ENCODE results near the gene FDPS. TPM values are rescaled to one million over a fixed set of nuclear protein-coding genes. Genes with fewer than 3 reads are reported as not detected.

The FDPS gene
- total RNA-seq, 1 experiment from 2014 or later, result 301 TPM

GRCh38 chr1:155318082-155318481, 9.4 kb downstream of the FDPS start:
- ChIA-PET CTCF (interaction anchor here (0.8 kb wide), 1 partner anchor 67 kb away, joined by 3 read pairs; no protein-coding TSS in a partner anchor), POLR2A (ENCODE audit: unreplicated experiment) (interaction anchor here (0.6 kb wide), 1 partner anchor 188 kb away, joined by 3 read pairs; no protein-coding TSS in a partner anchor)
- ATAC-seq, result no peak

GRCh38 chr1:155319536-155319935, 10.9 kb downstream of the FDPS start:
- CTCF ChIA-PET, result no interaction called here
- intact Hi-C loops (cut with micrococcal nuclease), result no loop called here
- DNase-seq (no peak), ATAC-seq (no peak)
- H3K4me2 ChIP-seq (ENCODE audit: low read length), result no peak overlapping the region
- H3K9me2 ChIP-seq (replicated peaks; ENCODE audit: low read length), result no peaks in the 10 kb centered on the region
- H3K4me1 ChIP-seq (ENCODE audit: insufficient read depth, low read length), result peaks cover 11% of the 10 kb centered on the region
- TSS peak; percentile 2 for BruUV-seq (replicated peaks)
- no peaks in the 10 kb centered on the region for H4K20me1 ChIP-seq (ENCODE audit: low read length)
- H2AFZ ChIP-seq (ENCODE audit: low read length), result no peak overlapping the region
- POLR2A ChIA-PET (ENCODE audit: unreplicated experiment), result no interaction called here
- H3K27ac ChIP-seq (ENCODE audit: low read length), result no peak overlapping the region
- peaks cover 18% of the 10 kb centered on the region for H3K36me3 ChIP-seq (ENCODE audit: low read depth, low read length)
- H3F3A ChIP-seq (ENCODE audit: low read length, unreplicated experiment), result no peaks in the 10 kb centered on the region
- no peaks in the 10 kb centered on the region for H3K27me3 ChIP-seq (ENCODE audit: low read length)
- no peak overlapping the region for H3K9ac ChIP-seq (ENCODE audit: low read length)
- peaks cover 2% of the 10 kb centered on the region for H3K79me2 ChIP-seq (ENCODE audit: low read length)
- no peak for TF ChIP-seq EZH2phosphoT487 (IDR thresholded peaks at IDR 0.05; ENCODE audit: borderline replicate concordance, low read length)
- no peak for TF ChIP-seq EZH2 (IDR thresholded peaks at IDR 0.05; ENCODE audit: low read length, unreplicated experiment)
- TF ChIP-seq CTCF (conservative IDR thresholded peaks at IDR 0.05; ENCODE audit: low read depth, low read length), result no peak
- H3K4me3 ChIP-seq (ENCODE audit: low read length), result no peak overlapping the region
- H3K9me3 ChIP-seq (ENCODE audit: low read length), result no peaks in the 10 kb centered on the region

More at GRCh38 chr1:155318082-155318481, 9.4 kb downstream of the FDPS start:
- no peaks in the 10 kb centered on the region for H4K20me1 ChIP-seq (ENCODE audit: low read length)
- no peaks in the 10 kb centered on the region for H3K9me2 ChIP-seq (replicated peaks; ENCODE audit: low read length)
- no peak overlapping the region for H3K27ac ChIP-seq (ENCODE audit: low read length)
- H3F3A ChIP-seq (ENCODE audit: low read length, unreplicated experiment), result no peaks in the 10 kb centered on the region
- H3K4me2 ChIP-seq (ENCODE audit: low read length), result no peak overlapping the region
- intact Hi-C loops (cut with micrococcal nuclease), result no loop called here
- H3K4me3 ChIP-seq (ENCODE audit: low read length), result no peak overlapping the region
- H3K27me3 ChIP-seq (ENCODE audit: low read length), result no peaks in the 10 kb centered on the region
- BruUV-seq (replicated peaks), result no TSS peak
- DNase-seq, result no peak
- TF ChIP-seq EZH2 (IDR thresholded peaks at IDR 0.05; ENCODE audit: low read length, unreplicated experiment) (no peak), EZH2phosphoT487 (IDR thresholded peaks at IDR 0.05; ENCODE audit: borderline replicate concordance, low read length) (no peak), CTCF (conservative IDR thresholded peaks at IDR 0.05; ENCODE audit: low read depth, low read length) (no peak)
- peaks cover 11% of the 10 kb centered on the region for H3K4me1 ChIP-seq (ENCODE audit: insufficient read depth, low read length)
- no peak overlapping the region for H3K9ac ChIP-seq (ENCODE audit: low read length)
- no peak overlapping the region for H2AFZ ChIP-seq (ENCODE audit: low read length)
- peaks cover 24% of the 10 kb centered on the region for H3K36me3 ChIP-seq (ENCODE audit: low read depth, low read length)
- no peaks in the 10 kb centered on the region for H3K9me3 ChIP-seq (ENCODE audit: low read length)
- H3K79me2 ChIP-seq (ENCODE audit: low read length), result peaks cover 6% of the 10 kb centered on the region

- intact Hi-C loops (cut with micrococcal nuclease), result no loop called here
These were observed 11.6 kb downstream of the FDPS start for GRCh38 chr1:155320252-155320651.

More at GRCh38 chr1:155320252-155320651, 11.6 kb downstream of the FDPS start:
- BruUV-seq (replicated peaks), result no TSS peak
- Histone ChIP-seq H3K27ac (ENCODE audit: low read length) (no peak overlapping the region), H3K9me3 (ENCODE audit: low read length) (no peaks in the 10 kb centered on the region), H4K20me1 (ENCODE audit: low read length) (no peaks in the 10 kb centered on the region), H3K79me2 (ENCODE audit: low read length) (peaks cover 9% of the 10 kb centered on the region), H3K9ac (ENCODE audit: low read length) (no peak overlapping the region), H3F3A (ENCODE audit: low read length, unreplicated experiment) (no peaks in the 10 kb centered on the region), H3K36me3 (ENCODE audit: low read depth, low read length) (peaks cover 13% of the 10 kb centered on the region), H3K4me3 (ENCODE audit: low read length) (no peak overlapping the region), H2AFZ (ENCODE audit: low read length) (no peak overlapping the region), H3K4me1 (ENCODE audit: insufficient read depth, low read length) (peaks cover 11% of the 10 kb centered on the region), H3K4me2 (ENCODE audit: low read length) (no peak overlapping the region; the same call in 1 of the 2 replicates), H3K27me3 (ENCODE audit: low read length) (no peaks in the 10 kb centered on the region), H3K9me2 (replicated peaks; ENCODE audit: low read length) (no peaks in the 10 kb centered on the region)
- no peak for ATAC-seq
- ChIA-PET CTCF (no interaction called here), POLR2A (ENCODE audit: unreplicated experiment) (interaction anchor here (0.6 kb wide), 1 partner anchor 43 kb away, joined by 3 read pairs; no protein-coding TSS in a partner anchor)
- DNase-seq, result no peak
- TF ChIP-seq EZH2phosphoT487 (IDR thresholded peaks at IDR 0.05; ENCODE audit: borderline replicate concordance, low read length) (no peak), EZH2 (IDR thresholded peaks at IDR 0.05; ENCODE audit: low read length, unreplicated experiment) (no peak), CTCF (conservative IDR thresholded peaks at IDR 0.05; ENCODE audit: low read depth, low read length) (no peak)
